Measurements from ENCODE around the gene MEIOSIN. TPM values are rescaled to one million over a fixed set of nuclear protein-coding genes. Genes with fewer than 3 reads are reported as not detected.

MEIOSIN gene
- total and polyA plus RNA-seq, 2 of the 13 experiments (the other 11 are each of a cell fraction or from before 2014, with no cell fraction given), result not detected

GRCh38 chr19:45730368-45731288 is 2.6 kb upstream of the MEIOSIN start, which contains the start of gene FBXO46 (continued):
- TF ChIP-seq, protein P1, sequence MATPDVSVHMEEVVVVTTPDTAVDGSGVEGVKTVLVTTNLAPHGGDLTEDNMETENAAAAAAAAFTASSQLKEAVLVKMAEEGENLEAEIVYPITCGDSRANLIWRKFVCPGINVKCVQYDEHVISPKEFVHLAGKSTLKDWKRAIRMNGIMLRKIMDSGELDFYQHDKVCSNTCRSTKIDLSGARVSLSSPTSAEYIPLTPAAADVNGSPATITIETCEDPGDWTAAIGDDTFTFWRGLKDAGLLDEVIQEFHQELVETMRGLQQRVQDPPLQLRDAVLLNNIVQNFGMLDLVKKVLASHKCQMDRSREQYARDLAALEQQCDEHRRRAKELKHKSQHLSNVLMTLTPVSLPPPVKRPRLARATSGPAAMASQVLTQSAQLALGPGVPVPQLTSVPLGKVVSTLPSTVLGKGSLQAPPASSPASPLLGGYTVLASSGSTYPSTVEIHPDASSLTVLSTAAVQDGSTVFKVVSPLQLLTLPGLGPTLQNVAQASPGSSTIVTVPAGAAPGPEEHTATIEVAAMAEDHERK (CRISPR knock-in tag; IDR thresholded peaks at IDR 0.05; ENCODE audit: low read depth), result no peak
- TF ChIP-seq KLF6 (CRISPR knock-in tag; IDR thresholded peaks at IDR 0.05), result no peak
- TF ChIP-seq GABPA (IDR thresholded peaks at IDR 0.05; ENCODE audit: low read depth, low read length), result peak; percentile 67
- peak; percentile 93 for TF ChIP-seq GABPA (CRISPR knock-in tag; IDR thresholded peaks at IDR 0.05; ENCODE audit: low read depth)
- no peak for TF ChIP-seq CCDC6 (CRISPR knock-in tag; IDR thresholded peaks at IDR 0.05)
- peak; percentile 68 for TF ChIP-seq HNRNPLL (IDR thresholded peaks at IDR 0.05; ENCODE audit: low read depth, low read length, poor library complexity, severe bottlenecking)
- peak; percentile 58; the same call in 1 of the 2 replicates for TF ChIP-seq MTA1 (CRISPR knock-in tag; IDR thresholded peaks at IDR 0.05; ENCODE audit: borderline replicate concordance)
- TF ChIP-seq MAFK (conservative IDR thresholded peaks at IDR 0.05 in 1 of 2, IDR thresholded peaks at IDR 0.05 in 1 of 2; ENCODE audit: low read length in 2 of 2), result no peak
- no peak for TF ChIP-seq PAX8 (CRISPR knock-in tag; IDR thresholded peaks at IDR 0.05; ENCODE audit: borderline replicate concordance)
- no peak for TF ChIP-seq PRMT3 (CRISPR knock-in tag; IDR thresholded peaks at IDR 0.05; ENCODE audit: borderline replicate concordance, low read depth)
- TF ChIP-seq, protein P2, sequence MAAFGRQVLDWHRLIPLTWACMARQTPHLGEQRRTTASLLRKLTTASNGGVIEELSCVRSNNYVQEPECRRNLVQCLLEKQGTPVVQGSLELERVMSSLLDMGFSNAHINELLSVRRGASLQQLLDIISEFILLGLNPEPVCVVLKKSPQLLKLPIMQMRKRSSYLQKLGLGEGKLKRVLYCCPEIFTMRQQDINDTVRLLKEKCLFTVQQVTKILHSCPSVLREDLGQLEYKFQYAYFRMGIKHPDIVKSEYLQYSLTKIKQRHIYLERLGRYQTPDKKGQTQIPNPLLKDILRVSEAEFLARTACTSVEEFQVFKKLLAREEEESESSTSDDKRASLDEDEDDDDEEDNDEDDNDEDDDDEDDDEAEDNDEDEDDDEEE (CRISPR knock-in tag; IDR thresholded peaks at IDR 0.05), result no peak
- TF ChIP-seq TIGD3 (CRISPR knock-in tag; IDR thresholded peaks at IDR 0.05; ENCODE audit: borderline replicate concordance), result no peak
- TF ChIP-seq MTA3 (CRISPR knock-in tag; IDR thresholded peaks at IDR 0.05), result no peak
- peak; percentile 89 for TF ChIP-seq ZNF563 (CRISPR knock-in tag; IDR thresholded peaks at IDR 0.05)
- peak; percentile 37; the same call in 1 of the 2 replicates for TF ChIP-seq POGZ (CRISPR knock-in tag; IDR thresholded peaks at IDR 0.05)
- peak; percentile 22; the same call in 1 of the 2 replicates for TF ChIP-seq SP5 (CRISPR knock-in tag; IDR thresholded peaks at IDR 0.05; ENCODE audit: borderline replicate concordance, low read depth)
- TF ChIP-seq CC2D1A (CRISPR knock-in tag; IDR thresholded peaks at IDR 0.05), result no peak
- no peak for TF ChIP-seq JARID2 (CRISPR knock-in tag; IDR thresholded peaks at IDR 0.05; ENCODE audit: insufficient replicate concordance)
- TF ChIP-seq ZNF224 (CRISPR knock-in tag; IDR thresholded peaks at IDR 0.05), result no peak
- TF ChIP-seq HCFC1 (IDR thresholded peaks at IDR 0.05; ENCODE audit: low read depth, low read length), result peak; percentile 97
- TF ChIP-seq RXRB (CRISPR knock-in tag; IDR thresholded peaks at IDR 0.05; ENCODE audit: borderline replicate concordance), result no peak
- TF ChIP-seq ZBTB8A (CRISPR knock-in tag; IDR thresholded peaks at IDR 0.05; ENCODE audit: borderline replicate concordance, low read depth), result no peak
- TF ChIP-seq ZNF350 (CRISPR knock-in tag; IDR thresholded peaks at IDR 0.05; ENCODE audit: borderline replicate concordance, low read depth), result peak; percentile 64; the same call in 1 of the 2 replicates
- TF ChIP-seq POLR2G (IDR thresholded peaks at IDR 0.05; ENCODE audit: low read depth, low read length), result peak; percentile 88
- no peak for TF ChIP-seq ZNF446 (CRISPR knock-in tag; IDR thresholded peaks at IDR 0.05)
- no peak for TF ChIP-seq CENPT (CRISPR knock-in tag; IDR thresholded peaks at IDR 0.05; ENCODE audit: low read depth)
- TF ChIP-seq MXI1 (IDR thresholded peaks at IDR 0.05; ENCODE audit: borderline replicate concordance, low read depth, low read length), result peak; percentile 84; the same call in 1 of the 3 replicates

Data from HepG2 (cell line).